Amygdala (tissue), 56 donors: ENCODE results near the gene GALNT11.

Source experiments
- DNase-seq, 56 donors: peaks; one replicate each; lab custom pipeline; 2025; lab: John Stamatoyannopoulos, UW

GALNT11 gene

DNA sequence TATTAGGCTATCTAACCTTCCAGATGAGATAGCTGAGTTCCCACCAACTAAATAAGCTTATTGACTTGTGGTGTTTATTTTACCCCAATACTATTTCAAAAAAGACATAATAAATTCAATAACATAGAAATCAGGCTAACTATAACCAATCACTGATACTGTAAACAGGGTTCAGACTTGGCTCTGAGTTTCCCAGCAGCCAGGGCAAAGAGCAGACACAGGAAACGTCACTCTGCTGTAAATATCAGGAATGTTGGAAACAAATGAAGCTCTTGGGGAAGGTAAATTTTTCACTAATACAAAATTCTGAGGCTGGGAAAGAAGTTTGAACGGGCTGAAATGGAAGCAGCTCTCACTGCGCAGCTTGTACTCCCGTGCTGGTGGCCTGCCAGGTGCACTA lies 114.6 kb downstream of the GALNT11 start:
- no peak for DNase-seq

DNA sequence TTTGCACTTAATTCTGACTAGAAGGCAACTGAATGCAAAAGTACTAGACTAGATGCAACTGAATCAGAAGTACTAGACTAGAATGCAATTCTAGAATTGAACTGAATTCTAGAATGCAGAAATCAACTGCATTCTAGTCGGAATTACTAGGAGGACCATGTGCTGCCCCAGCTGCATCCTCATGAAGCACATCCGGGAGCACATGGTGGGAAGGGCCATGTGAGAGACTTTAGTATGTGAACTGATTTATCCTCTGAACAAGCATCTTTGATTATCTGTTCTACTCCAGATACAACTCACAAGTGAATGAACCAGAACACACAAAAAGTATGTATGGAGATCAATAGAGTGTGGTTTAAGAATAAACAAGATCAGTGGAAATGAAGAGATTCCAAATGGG lies 115.1 kb downstream of the GALNT11 start:
- no peak for DNase-seq

DNA sequence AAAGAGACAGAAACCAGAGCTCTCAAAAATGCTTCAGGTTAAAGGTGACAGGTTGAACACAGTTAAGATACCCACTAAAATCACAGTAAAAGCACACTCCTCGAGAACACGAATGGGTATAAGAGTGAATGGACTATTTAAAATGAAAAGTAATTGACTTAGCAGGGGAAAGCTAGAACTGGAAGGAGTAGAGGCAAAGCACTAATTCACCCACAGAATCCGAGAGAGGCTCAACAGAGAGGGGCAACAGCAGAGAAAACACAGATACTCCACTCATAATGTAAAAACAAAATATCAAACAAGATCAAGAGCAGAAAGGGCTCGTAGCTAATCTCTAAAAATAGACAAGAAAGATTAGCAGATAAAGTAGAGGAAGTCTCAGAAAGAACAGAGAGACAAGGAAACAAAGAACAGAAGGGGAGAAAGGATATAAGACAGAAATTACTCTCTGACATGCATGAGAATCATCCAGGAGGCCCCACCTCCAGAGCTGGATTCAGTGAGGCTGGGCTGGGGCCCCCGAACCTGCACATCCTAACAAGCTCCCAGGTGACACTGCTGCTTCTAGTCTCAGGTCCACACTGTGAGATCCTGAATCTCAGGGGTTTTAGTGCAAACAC lies 117.6 kb downstream of the GALNT11 start:
- no peak for DNase-seq

DNA sequence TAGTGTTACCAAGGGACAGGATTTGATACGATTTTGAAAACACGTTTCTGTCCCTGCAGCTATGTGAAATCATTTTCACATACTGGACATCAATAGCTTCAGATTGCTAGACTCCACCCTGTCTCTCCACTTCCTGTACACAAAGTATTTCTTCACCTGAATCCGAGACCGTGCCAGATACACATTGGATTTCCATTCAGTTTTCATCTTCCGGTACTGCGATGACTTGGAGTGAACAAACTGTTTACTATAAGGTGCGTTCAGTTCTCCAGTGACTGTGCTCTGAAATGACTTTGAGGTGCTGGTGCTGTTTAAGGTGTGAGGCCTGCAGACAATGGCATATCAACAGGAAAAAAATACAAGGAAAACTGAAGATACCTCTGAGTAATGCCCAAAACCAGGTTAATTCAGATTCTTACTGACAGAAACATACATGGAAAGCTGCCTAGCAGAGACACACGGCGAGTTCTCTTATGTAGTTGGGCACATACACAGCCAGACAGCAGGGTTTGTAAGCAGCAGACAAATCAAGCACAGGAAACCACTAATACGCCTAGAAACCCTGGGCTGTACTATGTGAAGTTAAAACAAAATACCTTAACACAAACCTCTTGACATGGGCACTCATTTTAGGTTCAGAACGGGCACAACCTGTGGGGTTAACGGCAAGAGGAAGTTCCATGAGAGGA lies 119.2 kb downstream of the GALNT11 start:
- no peak for DNase-seq

DNA sequence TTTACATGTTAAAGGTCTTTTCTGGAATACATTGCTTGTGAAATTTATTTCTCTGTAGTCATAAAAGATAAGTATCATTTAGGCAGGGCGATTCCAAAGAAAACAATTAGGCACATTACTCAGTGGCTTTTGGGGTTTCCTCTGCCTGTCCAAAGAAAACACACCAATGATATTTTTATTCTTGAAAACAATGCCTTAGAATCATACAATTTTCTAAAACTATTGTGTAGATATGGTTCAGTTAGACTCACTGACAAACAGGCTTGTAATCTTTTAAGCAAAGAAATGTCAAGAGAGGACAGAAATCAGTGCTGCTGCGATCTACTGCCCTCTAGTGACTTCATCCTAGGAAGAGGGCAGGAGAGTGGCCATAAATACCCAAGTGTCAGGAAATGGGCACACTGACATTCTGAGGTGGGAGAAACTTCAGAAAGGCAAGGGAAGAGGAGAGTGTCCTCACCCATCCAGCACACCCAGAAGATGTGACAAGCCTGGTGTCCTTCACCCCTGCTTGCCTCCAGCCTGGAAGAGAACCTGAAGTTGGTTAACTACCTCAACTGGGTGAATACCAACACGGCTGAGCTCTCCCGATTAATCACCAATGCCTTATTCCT lies 120.5 kb downstream of the GALNT11 start:
- DNase-seq = peak in 2 of 56 donors; percentile 14 to 32

DNA sequence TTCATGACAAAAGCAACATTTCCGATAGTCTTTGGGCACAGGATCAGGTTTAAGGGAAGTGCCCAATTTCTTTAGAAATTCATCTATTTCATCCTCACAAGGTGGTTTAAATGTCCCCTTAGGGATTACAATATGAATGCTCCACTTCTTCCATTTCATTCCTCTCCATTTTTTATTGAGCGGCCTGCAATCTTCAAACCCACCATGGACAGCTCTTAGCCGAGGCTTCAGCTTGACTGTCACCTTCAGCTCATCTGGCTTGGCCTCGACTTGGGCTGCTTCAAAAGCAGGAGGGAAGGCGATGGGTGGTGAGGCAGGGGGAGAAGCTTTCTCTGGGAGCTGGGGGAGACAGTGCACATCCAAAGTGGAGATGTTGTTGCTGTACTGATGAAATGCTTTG lies 123.2 kb downstream of the GALNT11 start:
- no peak for DNase-seq

DNA sequence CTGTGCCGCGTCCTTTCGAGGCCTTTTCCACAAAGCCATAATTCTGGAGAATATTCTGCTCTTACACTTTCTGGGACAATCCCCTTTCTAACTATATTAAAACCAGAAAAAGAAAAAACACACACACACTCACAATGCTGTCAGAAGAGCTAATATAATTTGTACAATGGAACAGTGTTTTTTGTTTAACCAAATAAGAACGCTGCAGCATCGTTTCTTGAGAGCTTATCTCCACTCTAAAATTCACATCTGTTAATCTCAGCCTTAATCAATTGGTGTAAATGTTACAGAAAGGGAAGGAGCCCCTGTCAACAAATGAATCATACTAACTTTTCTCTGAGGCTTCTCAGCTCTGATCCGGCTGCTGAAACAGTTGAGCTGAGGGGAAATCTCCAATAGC lies 123.9 kb downstream of the GALNT11 start:
- DNase-seq = no peak

DNA sequence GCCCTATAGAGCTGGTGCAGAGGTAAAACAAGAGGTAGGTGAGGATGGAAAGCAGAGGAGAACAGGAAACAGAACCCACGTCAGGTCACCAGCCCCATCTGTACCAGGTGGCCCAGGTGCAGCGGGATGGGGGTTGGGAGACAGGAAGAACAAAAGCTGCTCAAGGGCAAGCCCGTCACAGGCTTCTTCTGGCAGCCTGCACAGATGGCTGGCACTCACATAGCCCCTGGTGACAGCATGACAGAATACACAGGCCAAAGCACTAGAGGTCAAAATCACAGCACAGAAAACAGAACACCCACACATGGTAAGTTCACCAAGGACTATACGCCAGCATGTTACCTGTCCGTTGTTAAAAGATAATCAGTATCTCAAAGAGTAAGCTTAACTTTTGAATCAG lies 126.8 kb downstream of the GALNT11 start:
- DNase-seq = no peak

DNA sequence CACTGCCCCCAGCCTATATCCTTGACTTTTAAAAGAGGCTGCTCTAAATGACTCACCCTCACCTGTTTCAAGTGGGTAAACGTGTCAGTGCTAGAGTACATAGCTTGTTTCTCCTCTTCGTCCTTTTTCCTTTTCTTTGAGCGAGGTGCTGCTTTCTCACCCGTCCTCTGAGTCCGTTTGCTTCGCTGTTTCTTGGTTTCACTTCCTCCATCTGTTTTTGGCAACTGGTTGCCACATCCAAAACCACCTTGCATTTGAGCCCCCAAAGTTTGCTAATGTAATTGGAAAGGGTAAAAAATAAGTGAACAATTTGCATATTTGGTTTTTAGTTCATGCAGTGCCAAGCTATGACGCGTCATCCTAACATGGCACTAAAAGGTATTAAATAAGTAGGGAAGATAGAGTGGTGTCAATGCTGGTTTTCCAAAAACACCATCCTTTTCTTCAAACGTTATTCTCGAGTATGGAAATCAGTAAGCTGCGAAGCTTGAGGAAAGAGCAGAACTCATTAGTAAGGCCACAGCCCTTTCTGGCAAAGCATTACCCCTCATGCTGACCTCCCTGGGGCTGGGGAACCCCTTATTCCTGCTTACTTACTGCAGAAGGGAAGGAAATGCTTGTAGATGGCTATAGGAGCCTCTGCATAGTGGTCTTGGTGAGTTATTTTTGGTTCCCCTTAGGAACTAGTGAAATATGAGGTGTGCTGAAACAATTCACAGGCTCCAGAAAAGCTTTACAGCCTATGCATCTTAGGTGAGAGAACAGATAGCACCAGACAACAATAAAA lies 133.5 kb downstream of the GALNT11 start:
- DNase-seq = no peak

DNA sequence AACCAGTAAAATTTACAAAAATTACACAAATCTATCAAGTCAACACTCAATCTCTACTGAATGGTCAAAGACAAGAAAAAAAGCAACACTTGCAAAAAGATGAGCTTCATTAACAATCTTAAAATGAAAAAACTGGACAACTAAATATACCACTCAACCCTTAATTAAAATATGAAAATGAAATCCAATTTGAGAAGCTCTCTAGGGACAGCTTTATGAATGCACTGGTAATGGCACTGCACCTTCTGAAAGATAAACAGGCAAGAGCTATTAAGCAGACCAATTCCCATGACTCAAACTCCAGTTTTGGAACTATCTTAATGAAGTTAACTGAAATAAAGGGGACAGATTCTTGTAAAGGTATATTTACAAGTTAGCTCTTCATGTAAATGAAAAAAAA lies 135.7 kb downstream of the GALNT11 start:
- DNase-seq = no peak

DNA sequence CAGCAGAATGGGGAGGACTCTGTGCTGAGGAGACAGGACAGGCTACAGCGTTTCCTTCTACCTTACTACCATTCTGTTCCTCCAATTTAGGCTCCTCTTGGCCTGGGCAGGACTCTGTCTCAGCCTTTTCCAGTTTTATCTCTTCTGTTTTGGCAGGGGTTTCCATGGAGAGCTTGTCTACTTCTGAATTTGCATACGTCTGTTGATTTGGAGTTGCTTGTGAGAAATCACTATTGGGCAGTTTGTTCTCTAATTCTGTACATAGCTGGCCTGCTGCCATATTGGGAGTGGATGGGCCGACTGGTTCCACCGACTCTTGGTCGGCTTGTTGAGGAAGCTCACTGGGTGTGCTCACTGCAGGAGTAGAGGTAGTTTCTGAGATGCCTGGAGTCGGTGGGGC lies 136.8 kb downstream of the GALNT11 start:
- DNase-seq = no peak
